ENCODE data around the gene EVI5L.

EVI5L gene

GRCh38 chr19:7874076-7874896 is 44.3 kb downstream of the EVI5L start, which contains the start of gene PRR36:
PRR36 (minus strand) TSS chr19:7874390; CDS start chr19:7873689, 701 bp downstream.
- peak; percentile 55 for DNase-seq

GRCh38 chr19:7874897-7875273 is 44.9 kb downstream of the EVI5L start:
- no peak for DNase-seq

GRCh38 chr19:7877249-7877836 is 47.3 kb downstream of the EVI5L start:
- no peak for DNase-seq

- DNase-seq, result no peak
These were observed 49.2 kb downstream of the EVI5L start for GRCh38 chr19:7879111-7879807.

GRCh38 chr19:7879836-7880235 is 49.8 kb downstream of the EVI5L start:
- peak; percentile 40 for DNase-seq

- no peak for DNase-seq
These were observed 51.9 kb downstream of the EVI5L start for GRCh38 chr19:7881910-7882309.

GRCh38 chr19:7883105-7883504 is 53.1 kb downstream of the EVI5L start:
- DNase-seq, result no peak

GRCh38 chr19:7883796-7884570 is 54.0 kb downstream of the EVI5L start:
- no peak for DNase-seq

GRCh38 chr19:7885818-7886217 is 55.8 kb downstream of the EVI5L start:
- no peak for DNase-seq

GRCh38 chr19:7887408-7888144 is 57.6 kb downstream of the EVI5L start:
- no peak for DNase-seq

- DNase-seq, result peak; percentile 74
These were observed 58.3 kb downstream of the EVI5L start, which contains the start of gene LRRC8E for GRCh38 chr19:7888145-7888825. LRRC8E (plus strand) TSS chr19:7888510; CDS start chr19:7895604, 7,094 bp downstream.

- DNase-seq, result no peak
These were observed 58.8 kb downstream of the EVI5L start for GRCh38 chr19:7888826-7889217.

GRCh38 chr19:7893362-7894101 is 63.5 kb downstream of the EVI5L start:
- DNase-seq, result peak; percentile 66

- no peak for DNase-seq
These were observed 64.7 kb downstream of the EVI5L start for GRCh38 chr19:7894612-7895309.

- no peak for DNase-seq
These were observed 65.5 kb downstream of the EVI5L start for GRCh38 chr19:7895565-7895964.

GRCh38 chr19:7897292-7897691 is 67.3 kb downstream of the EVI5L start:
- DNase-seq, result no peak

GRCh38 chr19:7898967-7899366 is 68.9 kb downstream of the EVI5L start:
- DNase-seq, result no peak

- no peak for DNase-seq
These were observed 69.8 kb downstream of the EVI5L start for GRCh38 chr19:7899751-7900378.

GRCh38 chr19:7900401-7900870 is 70.4 kb downstream of the EVI5L start:
- no peak for DNase-seq

GRCh38 chr19:7900931-7901330 is 70.9 kb downstream of the EVI5L start:
- no peak for DNase-seq
